GM23338 (cell line): ENCODE results near the gene OLFML3.

Experiments
- CREB1 ChIP-seq: fragments of 250-450 bp; sonication (Bioruptor Pico); IDR thresholded peaks from 2 replicates; pipeline ENCODE4 v1.5.0; 2020; ENCODE audit warnings: low read depth, mild to moderate bottlenecking, moderate library complexity
- EZH2 ChIP-seq: fragments of 200-600 bp; sonication (generic); IDR thresholded peaks from one replicate; pipeline ENCODE4 v1.8.0; 2017; ENCODE audit warnings: antibody characterized with exemption, mild to moderate bottlenecking, low read depth; ENCODE audit not compliant: unreplicated experiment
- EZH2phosphoT487 ChIP-seq: fragments of 200-600 bp; sonication (generic); IDR thresholded peaks from one replicate; pipeline ENCODE4 v1.8.1; 2018; ENCODE audit warnings: antibody characterized with exemption; ENCODE audit not compliant: unreplicated experiment
- JUNB ChIP-seq: IDR thresholded peaks from one replicate; pipeline ENCODE4 v1.6.1; 2016; ENCODE audit warnings: antibody characterized with exemption; ENCODE audit not compliant: unreplicated experiment
- POLR2AphosphoS5 ChIP-seq: IDR thresholded peaks from 2 replicates; pipeline ENCODE4 v1.6.1; 2016; ENCODE audit warnings: antibody characterized with exemption, low read depth
- ZNF331 ChIP-seq: fragments of 250-450 bp; sonication (Bioruptor Pico); IDR thresholded peaks from 2 replicates; pipeline ENCODE4 v1.5.0; 2020; ENCODE audit warnings: low read depth, mild to moderate bottlenecking, moderate library complexity
- TF ChIP-seq, protein P1 (sequence below), 2 experiments: fragments of 200-600 bp in 1 of 2; sonication (generic) in 1 of 2; conservative IDR thresholded peaks; 2 replicates each; pipeline versions ENCODE4 v1.5.1 to v1.6.1; 2016 to 2017; ENCODE audit warnings: antibody characterized with exemption in 2 of 2, low read depth in 2 of 2, mild to moderate bottlenecking in 2 of 2, moderate library complexity in 1 of 2
- TF ChIP-seq, protein P2 (sequence below): IDR thresholded peaks from one replicate; pipeline ENCODE4 v1.6.1; 2018; ENCODE audit warnings: antibody characterized with exemption; ENCODE audit not compliant: unreplicated experiment
- TF ChIP-seq, protein P3 (sequence below): IDR thresholded peaks from 2 replicates; pipeline ENCODE4 v1.6.1; 2016; ENCODE audit warnings: antibody characterized with exemption

DNA sequence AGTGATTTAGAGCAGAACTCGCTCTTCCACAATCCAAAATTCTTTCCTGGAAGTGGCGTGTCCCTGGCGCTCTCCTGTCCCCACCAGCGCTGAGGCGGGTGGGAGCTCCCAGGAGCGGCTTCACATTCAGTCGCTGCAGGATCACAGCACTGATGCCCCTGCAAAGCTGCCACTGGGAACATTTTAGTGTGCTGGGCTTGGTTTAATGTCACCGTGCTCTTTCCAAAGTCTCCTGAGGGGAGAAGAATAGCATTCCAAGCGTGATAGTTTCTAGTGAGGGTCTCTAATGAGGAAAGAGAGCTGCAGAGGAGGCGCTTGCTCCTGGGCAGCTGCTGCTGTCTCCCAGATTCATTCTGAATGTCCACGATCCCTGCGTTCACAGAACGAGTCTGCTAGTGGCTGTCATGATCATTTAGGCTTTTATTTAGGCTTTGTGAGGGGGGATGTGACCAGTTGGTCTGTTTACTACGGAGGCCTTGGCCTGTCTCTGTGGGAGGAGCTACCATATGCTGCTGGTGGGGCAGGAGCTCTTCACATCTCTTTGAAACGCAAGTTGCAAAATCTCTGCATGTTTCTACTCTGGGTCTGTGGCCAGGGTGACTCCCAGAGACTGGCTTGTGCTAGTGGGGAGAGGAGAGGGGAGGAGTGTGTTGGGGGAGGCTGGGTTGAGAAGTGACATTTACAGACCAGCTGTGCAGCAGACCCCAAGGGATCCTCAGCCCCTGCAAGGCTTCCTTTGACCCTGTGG is 23.4 kb downstream of the OLFML3 start:
- TF ChIP-seq, protein P1, sequence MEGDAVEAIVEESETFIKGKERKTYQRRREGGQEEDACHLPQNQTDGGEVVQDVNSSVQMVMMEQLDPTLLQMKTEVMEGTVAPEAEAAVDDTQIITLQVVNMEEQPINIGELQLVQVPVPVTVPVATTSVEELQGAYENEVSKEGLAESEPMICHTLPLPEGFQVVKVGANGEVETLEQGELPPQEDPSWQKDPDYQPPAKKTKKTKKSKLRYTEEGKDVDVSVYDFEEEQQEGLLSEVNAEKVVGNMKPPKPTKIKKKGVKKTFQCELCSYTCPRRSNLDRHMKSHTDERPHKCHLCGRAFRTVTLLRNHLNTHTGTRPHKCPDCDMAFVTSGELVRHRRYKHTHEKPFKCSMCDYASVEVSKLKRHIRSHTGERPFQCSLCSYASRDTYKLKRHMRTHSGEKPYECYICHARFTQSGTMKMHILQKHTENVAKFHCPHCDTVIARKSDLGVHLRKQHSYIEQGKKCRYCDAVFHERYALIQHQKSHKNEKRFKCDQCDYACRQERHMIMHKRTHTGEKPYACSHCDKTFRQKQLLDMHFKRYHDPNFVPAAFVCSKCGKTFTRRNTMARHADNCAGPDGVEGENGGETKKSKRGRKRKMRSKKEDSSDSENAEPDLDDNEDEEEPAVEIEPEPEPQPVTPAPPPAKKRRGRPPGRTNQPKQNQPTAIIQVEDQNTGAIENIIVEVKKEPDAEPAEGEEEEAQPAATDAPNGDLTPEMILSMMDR (conservative IDR thresholded peaks at IDR 0.05; ENCODE audit: low read depth in 2 of 2), result no peak
- no peak for TF ChIP-seq ZNF331 (CRISPR knock-in tag)
- no peak for TF ChIP-seq EZH2phosphoT487
- no peak for TF ChIP-seq CREB1 (CRISPR knock-in tag)
- no peak for TF ChIP-seq EZH2
- TF ChIP-seq POLR2AphosphoS5, result no peak
- TF ChIP-seq JUNB, result no peak
- TF ChIP-seq, protein P2, sequence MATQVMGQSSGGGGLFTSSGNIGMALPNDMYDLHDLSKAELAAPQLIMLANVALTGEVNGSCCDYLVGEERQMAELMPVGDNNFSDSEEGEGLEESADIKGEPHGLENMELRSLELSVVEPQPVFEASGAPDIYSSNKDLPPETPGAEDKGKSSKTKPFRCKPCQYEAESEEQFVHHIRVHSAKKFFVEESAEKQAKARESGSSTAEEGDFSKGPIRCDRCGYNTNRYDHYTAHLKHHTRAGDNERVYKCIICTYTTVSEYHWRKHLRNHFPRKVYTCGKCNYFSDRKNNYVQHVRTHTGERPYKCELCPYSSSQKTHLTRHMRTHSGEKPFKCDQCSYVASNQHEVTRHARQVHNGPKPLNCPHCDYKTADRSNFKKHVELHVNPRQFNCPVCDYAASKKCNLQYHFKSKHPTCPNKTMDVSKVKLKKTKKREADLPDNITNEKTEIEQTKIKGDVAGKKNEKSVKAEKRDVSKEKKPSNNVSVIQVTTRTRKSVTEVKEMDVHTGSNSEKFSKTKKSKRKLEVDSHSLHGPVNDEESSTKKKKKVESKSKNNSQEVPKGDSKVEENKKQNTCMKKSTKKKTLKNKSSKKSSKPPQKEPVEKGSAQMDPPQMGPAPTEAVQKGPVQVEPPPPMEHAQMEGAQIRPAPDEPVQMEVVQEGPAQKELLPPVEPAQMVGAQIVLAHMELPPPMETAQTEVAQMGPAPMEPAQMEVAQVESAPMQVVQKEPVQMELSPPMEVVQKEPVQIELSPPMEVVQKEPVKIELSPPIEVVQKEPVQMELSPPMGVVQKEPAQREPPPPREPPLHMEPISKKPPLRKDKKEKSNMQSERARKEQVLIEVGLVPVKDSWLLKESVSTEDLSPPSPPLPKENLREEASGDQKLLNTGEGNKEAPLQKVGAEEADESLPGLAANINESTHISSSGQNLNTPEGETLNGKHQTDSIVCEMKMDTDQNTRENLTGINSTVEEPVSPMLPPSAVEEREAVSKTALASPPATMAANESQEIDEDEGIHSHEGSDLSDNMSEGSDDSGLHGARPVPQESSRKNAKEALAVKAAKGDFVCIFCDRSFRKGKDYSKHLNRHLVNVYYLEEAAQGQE, result no peak
- TF ChIP-seq, protein P3, sequence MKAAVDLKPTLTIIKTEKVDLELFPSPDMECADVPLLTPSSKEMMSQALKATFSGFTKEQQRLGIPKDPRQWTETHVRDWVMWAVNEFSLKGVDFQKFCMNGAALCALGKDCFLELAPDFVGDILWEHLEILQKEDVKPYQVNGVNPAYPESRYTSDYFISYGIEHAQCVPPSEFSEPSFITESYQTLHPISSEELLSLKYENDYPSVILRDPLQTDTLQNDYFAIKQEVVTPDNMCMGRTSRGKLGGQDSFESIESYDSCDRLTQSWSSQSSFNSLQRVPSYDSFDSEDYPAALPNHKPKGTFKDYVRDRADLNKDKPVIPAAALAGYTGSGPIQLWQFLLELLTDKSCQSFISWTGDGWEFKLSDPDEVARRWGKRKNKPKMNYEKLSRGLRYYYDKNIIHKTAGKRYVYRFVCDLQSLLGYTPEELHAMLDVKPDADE, result no peak
